WTC11 (cell line): ENCODE data around the gene C11orf58. TPM values are rescaled to one million over a fixed set of nuclear protein-coding genes. Genes with fewer than 3 reads are reported as not detected.

Experiments
- ATAC-seq: fragments of 200-7000 bp; cut with Tn5 transposase; 2 replicates; pipeline ENCODE4 v1.10.0; 2021; ENCODE audit warnings: mild to moderate bottlenecking, moderate library complexity
- CTCF ChIA-PET: fragments of 300-600 bp; sonication (Branson Sonifier 250); formaldehyde crosslinking; loops from one replicate; lab custom pipeline; 2021; ENCODE audit warnings: antibody characterized with exemption; lab: Charles Lee
- POLR2A ChIA-PET: fragments of 350-600 bp; sonication (Branson Sonifier 250); formaldehyde crosslinking; loops from one replicate; lab custom pipeline; 2021; ENCODE audit warnings: antibody characterized with exemption; lab: Charles Lee
- DNase-seq: peaks from one replicate; pipeline ENCODE4 v3.0.0; 2021; ENCODE audit warnings: low spot score
- H3K27ac Mint-ChIP-seq: 2 replicates; pipeline ENCODE4 v1.8.0; 2021; ENCODE audit warnings: mixed read lengths
- H3K27me3 Mint-ChIP-seq: 2 replicates; pipeline ENCODE4 v1.8.0; 2021; ENCODE audit warnings: low read depth, mild to moderate bottlenecking, moderate library complexity, mixed read lengths
- H3K36me3 Mint-ChIP-seq: 2 replicates; pipeline ENCODE4 v1.8.0; 2021; ENCODE audit warnings: mixed read lengths
- H3K4me1 Mint-ChIP-seq: 2 replicates; pipeline ENCODE4 v1.8.0; 2022; ENCODE audit warnings: mixed read lengths
- H3K4me3 Mint-ChIP-seq: 2 replicates; pipeline ENCODE4 v1.8.0; 2021; ENCODE audit warnings: mild to moderate bottlenecking, moderate library complexity, mixed read lengths
- H3K9me3 Mint-ChIP-seq: 2 replicates; pipeline ENCODE4 v1.8.0; 2021; ENCODE audit warnings: mixed read lengths
- ERG ChIP-seq: fragments of 250-450 bp; sonication (Bioruptor Pico); IDR thresholded peaks from 2 replicates; pipeline ENCODE4 v1.8.0; 2021; ENCODE audit warnings: mild to moderate bottlenecking
- ESRRA ChIP-seq: sonication (generic); formaldehyde crosslinking; IDR thresholded peaks from 2 replicates; pipeline ENCODE4 v1.8.1; 2022; ENCODE audit warnings: mild to moderate bottlenecking, missing genetic modification reagents, borderline replicate concordance
- FOXP1 ChIP-seq: sonication (generic); formaldehyde crosslinking; IDR thresholded peaks from 2 replicates; pipeline ENCODE4 v1.8.0; 2022; ENCODE audit warnings: missing genetic modification reagents, mild to moderate bottlenecking, moderate library complexity, borderline replicate concordance
- GABPB1 ChIP-seq: sonication (generic); formaldehyde crosslinking; IDR thresholded peaks from 2 replicates; pipeline ENCODE4 v1.8.1; 2023; ENCODE audit warnings: mild to moderate bottlenecking, missing genetic modification reagents
- GRHL2 ChIP-seq: fragments of 250-450 bp; sonication (Bioruptor Pico); IDR thresholded peaks from 2 replicates; pipeline ENCODE4 v1.8.0; 2022; ENCODE audit warnings: mild to moderate bottlenecking, moderate library complexity; ENCODE audit not compliant: insufficient replicate concordance, severe bottlenecking
- OVOL2 ChIP-seq: fragments of 250-450 bp; sonication (Bioruptor Pico); IDR thresholded peaks from 2 replicates; pipeline ENCODE4 v1.9.0; 2021; ENCODE audit warnings: mild to moderate bottlenecking, borderline replicate concordance
- SMAD3 ChIP-seq: sonication (generic); formaldehyde crosslinking; IDR thresholded peaks from 2 replicates; pipeline ENCODE4 v1.8.0; 2022; ENCODE audit warnings: missing genetic modification reagents, mild to moderate bottlenecking, borderline replicate concordance
- SP1 ChIP-seq: sonication (generic); formaldehyde crosslinking; conservative IDR thresholded peaks from 2 replicates; pipeline ENCODE4 v1.8.1; 2022; ENCODE audit warnings: missing genetic modification reagents
- TP53 ChIP-seq: sonication (generic); formaldehyde crosslinking; IDR thresholded peaks from 2 replicates; pipeline ENCODE4 v1.8.1; 2023; ENCODE audit warnings: mild to moderate bottlenecking, missing genetic modification reagents
- ZBTB43 ChIP-seq: sonication (generic); formaldehyde crosslinking; IDR thresholded peaks from 2 replicates; pipeline ENCODE4 v1.8.1; 2023; ENCODE audit warnings: mild to moderate bottlenecking, missing genetic modification reagents
- ZMAT4 ChIP-seq: fragments of 250-450 bp; sonication (Bioruptor Pico); IDR thresholded peaks from 2 replicates; pipeline ENCODE4 v1.9.0; 2021; ENCODE audit warnings: mild to moderate bottlenecking
- ZNF121 ChIP-seq: sonication (generic); formaldehyde crosslinking; IDR thresholded peaks from 2 replicates; pipeline ENCODE4 v1.8.0; 2023; ENCODE audit warnings: missing genetic modification reagents
- ZNF263 ChIP-seq: sonication (generic); formaldehyde crosslinking; IDR thresholded peaks from 2 replicates; pipeline ENCODE4 v1.8.1; 2022; ENCODE audit warnings: low read depth, mild to moderate bottlenecking, moderate library complexity, missing genetic modification reagents
- total RNA-seq: library from RNA; stranded (reverse); gene quantifications from 3 replicates; pipeline ENCODE4 v1.2.3, GENCODE V29; 2021
- TF ChIP-seq, protein P1 (sequence below): sonication (generic); formaldehyde crosslinking; IDR thresholded peaks from 2 replicates; pipeline ENCODE4 v1.8.0; 2023; ENCODE audit warnings: mild to moderate bottlenecking, missing genetic modification reagents
- TF ChIP-seq, protein P2 (sequence below): sonication (generic); formaldehyde crosslinking; conservative IDR thresholded peaks from 2 replicates; pipeline ENCODE4 v1.8.1; 2022; ENCODE audit warnings: mild to moderate bottlenecking, missing genetic modification reagents
- TF ChIP-seq, protein P3 (sequence below): sonication (generic); formaldehyde crosslinking; IDR thresholded peaks from 2 replicates; pipeline ENCODE4 v1.8.0; 2023; ENCODE audit warnings: missing genetic modification reagents, mild to moderate bottlenecking, borderline replicate concordance
- TF ChIP-seq, protein P4 (sequence below): sonication (generic); formaldehyde crosslinking; IDR thresholded peaks from 2 replicates; pipeline ENCODE4 v1.8.1; 2023; ENCODE audit warnings: mild to moderate bottlenecking, moderate library complexity, missing genetic modification reagents
- TF ChIP-seq, protein P5 (sequence below): sonication (generic); formaldehyde crosslinking; IDR thresholded peaks from 2 replicates; pipeline ENCODE4 v1.8.1; 2023; ENCODE audit warnings: mild to moderate bottlenecking, missing genetic modification reagents, borderline replicate concordance

C11orf58 gene
- total RNA-seq, 1 experiment from 2014 or later = 141 TPM

GRCh38 chr11:16795146-16795545 lies 56.7 kb downstream of the C11orf58 start:
- no peak for ATAC-seq
- ChIA-PET POLR2A (interaction anchor here (0.7 kb wide), 1 partner anchor 22 kb away, joined by 4 read pairs; no protein-coding TSS in a partner anchor), CTCF (interaction anchor here (0.7 to 0.8 kb wide), 2 partner anchors 25 to 733 kb away, joined by 3 to 4 read pairs; no protein-coding TSS in a partner anchor)
- no peak overlapping the region for H3K4me3 Mint-ChIP-seq
- no peaks in the 10 kb centered on the region for H3K27me3 Mint-ChIP-seq
- no peak for DNase-seq
- no peak overlapping the region for H3K27ac Mint-ChIP-seq
- peaks cover 6% of the 10 kb centered on the region for H3K36me3 Mint-ChIP-seq
- no peaks in the 10 kb centered on the region for H3K4me1 Mint-ChIP-seq
- H3K9me3 Mint-ChIP-seq = no peaks in the 10 kb centered on the region
- no peak for TF ChIP-seq ZNF121 (CRISPR knock-in tag)
- no peak for TF ChIP-seq ERG (CRISPR knock-in tag)
- no peak for TF ChIP-seq FOXP1 (CRISPR knock-in tag)
- TF ChIP-seq SMAD3 (CRISPR knock-in tag) = no peak
- no peak for TF ChIP-seq OVOL2 (CRISPR knock-in tag)
- no peak for TF ChIP-seq GABPB1 (CRISPR knock-in tag)
- TF ChIP-seq, protein P1, sequence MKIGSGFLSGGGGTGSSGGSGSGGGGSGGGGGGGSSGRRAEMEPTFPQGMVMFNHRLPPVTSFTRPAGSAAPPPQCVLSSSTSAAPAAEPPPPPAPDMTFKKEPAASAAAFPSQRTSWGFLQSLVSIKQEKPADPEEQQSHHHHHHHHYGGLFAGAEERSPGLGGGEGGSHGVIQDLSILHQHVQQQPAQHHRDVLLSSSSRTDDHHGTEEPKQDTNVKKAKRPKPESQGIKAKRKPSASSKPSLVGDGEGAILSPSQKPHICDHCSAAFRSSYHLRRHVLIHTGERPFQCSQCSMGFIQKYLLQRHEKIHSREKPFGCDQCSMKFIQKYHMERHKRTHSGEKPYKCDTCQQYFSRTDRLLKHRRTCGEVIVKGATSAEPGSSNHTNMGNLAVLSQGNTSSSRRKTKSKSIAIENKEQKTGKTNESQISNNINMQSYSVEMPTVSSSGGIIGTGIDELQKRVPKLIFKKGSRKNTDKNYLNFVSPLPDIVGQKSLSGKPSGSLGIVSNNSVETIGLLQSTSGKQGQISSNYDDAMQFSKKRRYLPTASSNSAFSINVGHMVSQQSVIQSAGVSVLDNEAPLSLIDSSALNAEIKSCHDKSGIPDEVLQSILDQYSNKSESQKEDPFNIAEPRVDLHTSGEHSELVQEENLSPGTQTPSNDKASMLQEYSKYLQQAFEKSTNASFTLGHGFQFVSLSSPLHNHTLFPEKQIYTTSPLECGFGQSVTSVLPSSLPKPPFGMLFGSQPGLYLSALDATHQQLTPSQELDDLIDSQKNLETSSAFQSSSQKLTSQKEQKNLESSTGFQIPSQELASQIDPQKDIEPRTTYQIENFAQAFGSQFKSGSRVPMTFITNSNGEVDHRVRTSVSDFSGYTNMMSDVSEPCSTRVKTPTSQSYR = no peak
- TF ChIP-seq TP53 (CRISPR knock-in tag) = no peak
- TF ChIP-seq GRHL2 (CRISPR knock-in tag) = no peak
- TF ChIP-seq, protein P2, sequence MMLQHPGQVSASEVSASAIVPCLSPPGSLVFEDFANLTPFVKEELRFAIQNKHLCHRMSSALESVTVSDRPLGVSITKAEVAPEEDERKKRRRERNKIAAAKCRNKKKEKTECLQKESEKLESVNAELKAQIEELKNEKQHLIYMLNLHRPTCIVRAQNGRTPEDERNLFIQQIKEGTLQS (CRISPR knock-in tag) = no peak
- TF ChIP-seq, protein P3, sequence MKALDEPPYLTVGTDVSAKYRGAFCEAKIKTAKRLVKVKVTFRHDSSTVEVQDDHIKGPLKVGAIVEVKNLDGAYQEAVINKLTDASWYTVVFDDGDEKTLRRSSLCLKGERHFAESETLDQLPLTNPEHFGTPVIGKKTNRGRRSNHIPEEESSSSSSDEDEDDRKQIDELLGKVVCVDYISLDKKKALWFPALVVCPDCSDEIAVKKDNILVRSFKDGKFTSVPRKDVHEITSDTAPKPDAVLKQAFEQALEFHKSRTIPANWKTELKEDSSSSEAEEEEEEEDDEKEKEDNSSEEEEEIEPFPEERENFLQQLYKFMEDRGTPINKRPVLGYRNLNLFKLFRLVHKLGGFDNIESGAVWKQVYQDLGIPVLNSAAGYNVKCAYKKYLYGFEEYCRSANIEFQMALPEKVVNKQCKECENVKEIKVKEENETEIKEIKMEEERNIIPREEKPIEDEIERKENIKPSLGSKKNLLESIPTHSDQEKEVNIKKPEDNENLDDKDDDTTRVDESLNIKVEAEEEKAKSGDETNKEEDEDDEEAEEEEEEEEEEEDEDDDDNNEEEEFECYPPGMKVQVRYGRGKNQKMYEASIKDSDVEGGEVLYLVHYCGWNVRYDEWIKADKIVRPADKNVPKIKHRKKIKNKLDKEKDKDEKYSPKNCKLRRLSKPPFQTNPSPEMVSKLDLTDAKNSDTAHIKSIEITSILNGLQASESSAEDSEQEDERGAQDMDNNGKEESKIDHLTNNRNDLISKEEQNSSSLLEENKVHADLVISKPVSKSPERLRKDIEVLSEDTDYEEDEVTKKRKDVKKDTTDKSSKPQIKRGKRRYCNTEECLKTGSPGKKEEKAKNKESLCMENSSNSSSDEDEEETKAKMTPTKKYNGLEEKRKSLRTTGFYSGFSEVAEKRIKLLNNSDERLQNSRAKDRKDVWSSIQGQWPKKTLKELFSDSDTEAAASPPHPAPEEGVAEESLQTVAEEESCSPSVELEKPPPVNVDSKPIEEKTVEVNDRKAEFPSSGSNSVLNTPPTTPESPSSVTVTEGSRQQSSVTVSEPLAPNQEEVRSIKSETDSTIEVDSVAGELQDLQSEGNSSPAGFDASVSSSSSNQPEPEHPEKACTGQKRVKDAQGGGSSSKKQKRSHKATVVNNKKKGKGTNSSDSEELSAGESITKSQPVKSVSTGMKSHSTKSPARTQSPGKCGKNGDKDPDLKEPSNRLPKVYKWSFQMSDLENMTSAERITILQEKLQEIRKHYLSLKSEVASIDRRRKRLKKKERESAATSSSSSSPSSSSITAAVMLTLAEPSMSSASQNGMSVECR (CRISPR knock-in tag) = no peak
- TF ChIP-seq SP1 (CRISPR knock-in tag) = no peak
- TF ChIP-seq ZNF263 (CRISPR knock-in tag) = no peak
- TF ChIP-seq, protein P4, sequence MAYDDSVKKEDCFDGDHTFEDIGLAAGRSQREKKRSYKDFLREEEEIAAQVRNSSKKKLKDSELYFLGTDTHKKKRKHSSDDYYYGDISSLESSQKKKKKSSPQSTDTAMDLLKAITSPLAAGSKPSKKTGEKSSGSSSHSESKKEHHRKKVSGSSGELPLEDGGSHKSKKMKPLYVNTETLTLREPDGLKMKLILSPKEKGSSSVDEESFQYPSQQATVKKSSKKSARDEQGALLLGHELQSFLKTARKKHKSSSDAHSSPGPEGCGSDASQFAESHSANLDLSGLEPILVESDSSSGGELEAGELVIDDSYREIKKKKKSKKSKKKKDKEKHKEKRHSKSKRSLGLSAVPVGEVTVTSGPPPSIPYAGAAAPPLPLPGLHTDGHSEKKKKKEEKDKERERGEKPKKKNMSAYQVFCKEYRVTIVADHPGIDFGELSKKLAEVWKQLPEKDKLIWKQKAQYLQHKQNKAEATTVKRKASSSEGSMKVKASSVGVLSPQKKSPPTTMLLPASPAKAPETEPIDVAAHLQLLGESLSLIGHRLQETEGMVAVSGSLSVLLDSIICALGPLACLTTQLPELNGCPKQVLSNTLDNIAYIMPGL = no peak
- TF ChIP-seq ESRRA = no peak
- no peak for TF ChIP-seq ZBTB43 (CRISPR knock-in tag)
- no peak for TF ChIP-seq ZMAT4 (CRISPR knock-in tag)
- TF ChIP-seq, protein P5, sequence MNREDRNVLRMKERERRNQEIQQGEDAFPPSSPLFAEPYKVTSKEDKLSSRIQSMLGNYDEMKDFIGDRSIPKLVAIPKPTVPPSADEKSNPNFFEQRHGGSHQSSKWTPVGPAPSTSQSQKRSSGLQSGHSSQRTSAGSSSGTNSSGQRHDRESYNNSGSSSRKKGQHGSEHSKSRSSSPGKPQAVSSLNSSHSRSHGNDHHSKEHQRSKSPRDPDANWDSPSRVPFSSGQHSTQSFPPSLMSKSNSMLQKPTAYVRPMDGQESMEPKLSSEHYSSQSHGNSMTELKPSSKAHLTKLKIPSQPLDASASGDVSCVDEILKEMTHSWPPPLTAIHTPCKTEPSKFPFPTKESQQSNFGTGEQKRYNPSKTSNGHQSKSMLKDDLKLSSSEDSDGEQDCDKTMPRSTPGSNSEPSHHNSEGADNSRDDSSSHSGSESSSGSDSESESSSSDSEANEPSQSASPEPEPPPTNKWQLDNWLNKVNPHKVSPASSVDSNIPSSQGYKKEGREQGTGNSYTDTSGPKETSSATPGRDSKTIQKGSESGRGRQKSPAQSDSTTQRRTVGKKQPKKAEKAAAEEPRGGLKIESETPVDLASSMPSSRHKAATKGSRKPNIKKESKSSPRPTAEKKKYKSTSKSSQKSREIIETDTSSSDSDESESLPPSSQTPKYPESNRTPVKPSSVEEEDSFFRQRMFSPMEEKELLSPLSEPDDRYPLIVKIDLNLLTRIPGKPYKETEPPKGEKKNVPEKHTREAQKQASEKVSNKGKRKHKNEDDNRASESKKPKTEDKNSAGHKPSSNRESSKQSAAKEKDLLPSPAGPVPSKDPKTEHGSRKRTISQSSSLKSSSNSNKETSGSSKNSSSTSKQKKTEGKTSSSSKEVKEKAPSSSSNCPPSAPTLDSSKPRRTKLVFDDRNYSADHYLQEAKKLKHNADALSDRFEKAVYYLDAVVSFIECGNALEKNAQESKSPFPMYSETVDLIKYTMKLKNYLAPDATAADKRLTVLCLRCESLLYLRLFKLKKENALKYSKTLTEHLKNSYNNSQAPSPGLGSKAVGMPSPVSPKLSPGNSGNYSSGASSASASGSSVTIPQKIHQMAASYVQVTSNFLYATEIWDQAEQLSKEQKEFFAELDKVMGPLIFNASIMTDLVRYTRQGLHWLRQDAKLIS (CRISPR knock-in tag) = no peak
